ENCODE results near the gene OTOGL.

The OTOGL gene

DNA sequence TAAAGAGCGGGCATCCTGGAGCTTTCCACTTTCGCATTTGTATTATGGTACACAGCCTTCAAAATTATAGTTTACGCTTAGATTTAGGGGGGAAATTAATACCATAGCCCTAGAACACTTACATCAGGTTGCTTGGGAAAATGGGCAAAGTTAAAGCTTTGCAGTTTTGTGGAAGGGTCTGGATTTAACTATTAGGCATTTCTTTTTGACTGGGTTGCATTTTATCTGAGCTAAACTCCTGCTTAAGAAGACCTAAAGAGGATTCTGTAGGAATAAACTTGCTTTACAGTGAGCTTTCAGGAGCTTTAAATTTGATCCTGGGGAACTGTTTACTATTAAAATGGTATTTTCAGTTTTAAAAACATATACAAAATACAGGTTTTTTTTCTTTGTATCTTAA, 301.9 kb downstream of the OTOGL start:
- no peak for DNase-seq

DNA sequence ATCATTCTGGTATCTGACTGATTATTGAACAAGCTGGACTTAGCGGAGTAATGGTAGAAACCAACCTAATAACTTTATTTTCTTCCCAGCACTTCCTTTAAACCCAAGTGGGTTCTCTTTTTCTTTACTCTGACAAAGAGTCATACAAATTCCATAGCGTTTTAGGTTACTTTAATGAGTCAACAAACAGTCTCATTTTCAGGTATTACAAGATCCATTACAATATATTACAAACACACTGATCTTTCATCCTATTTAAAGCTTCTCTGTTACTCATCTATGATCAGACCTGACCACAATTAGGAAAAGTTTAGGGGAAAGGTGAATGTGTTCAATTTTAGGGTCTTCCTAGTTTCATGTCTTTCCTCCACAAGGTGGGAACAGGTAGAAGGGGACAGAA, 305.3 kb downstream of the OTOGL start:
- DNase-seq, result no peak

DNA sequence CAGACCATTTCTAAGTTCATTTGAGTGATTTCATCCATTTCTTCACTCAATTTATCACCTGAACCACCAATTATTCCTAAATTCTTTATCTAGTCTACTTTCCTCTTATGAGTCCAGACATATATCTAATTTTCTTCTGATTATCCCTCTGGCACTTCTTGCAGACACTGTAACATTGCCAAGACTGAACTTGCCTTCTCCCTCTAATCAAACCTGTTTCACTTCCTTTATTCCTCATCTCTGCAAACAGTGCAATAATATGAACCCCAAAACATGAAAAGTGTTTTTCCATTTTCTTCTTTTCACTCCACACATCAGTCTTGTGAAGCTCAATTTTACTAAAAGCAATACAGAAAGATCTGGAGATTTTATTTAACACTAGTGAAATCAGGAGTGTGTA, 306.9 kb downstream of the OTOGL start:
- DNase-seq, result no peak

DNA sequence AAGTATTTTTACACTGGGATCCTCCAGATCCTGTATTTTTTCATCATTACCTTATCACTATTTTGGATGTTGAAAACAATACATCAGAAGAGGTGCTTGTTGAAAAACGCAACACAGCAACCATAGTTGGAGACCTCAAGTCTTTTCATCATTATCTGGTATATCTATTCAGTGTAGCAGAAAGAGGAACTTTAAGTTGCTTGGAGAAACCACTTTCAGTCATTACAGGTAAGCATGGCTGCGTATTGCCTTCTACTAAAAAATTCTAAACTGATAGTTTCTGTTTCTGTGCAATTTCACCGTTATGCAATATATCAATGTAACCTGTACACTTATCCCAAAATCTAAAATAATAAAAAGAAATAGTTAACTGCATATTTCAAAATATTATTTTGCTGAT, 312.4 kb downstream of the OTOGL start:
- DNase-seq, result no peak

DNA sequence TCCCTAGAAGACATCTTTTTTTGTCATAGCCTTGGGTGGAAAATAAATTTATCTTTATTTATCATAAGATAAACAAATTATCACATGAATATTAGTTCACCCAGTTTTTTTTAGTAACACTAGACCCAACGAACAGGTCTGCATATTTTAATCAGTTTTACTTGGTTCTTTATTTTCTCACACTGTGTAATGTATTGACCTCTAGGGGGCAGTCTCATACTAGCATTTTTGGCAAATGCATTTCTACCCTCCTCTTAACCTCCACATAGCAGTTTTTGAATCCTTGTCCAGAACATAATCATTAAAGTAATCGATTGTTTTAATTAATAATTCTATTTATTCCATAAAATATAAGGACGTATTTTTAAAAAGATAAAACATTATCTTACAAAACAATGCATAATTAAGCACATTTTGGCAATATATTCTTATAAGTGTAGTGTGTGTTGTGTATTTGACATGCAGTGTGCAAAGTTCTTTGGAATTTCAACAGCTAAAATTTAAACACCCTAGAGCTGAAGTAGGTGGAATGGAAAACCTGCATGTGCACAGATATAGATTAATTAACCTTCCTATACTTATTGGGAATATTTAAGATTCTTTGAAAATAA, 313.1 kb downstream of the OTOGL start:
- peak; percentile 22 to 69 for DNase-seq

DNA sequence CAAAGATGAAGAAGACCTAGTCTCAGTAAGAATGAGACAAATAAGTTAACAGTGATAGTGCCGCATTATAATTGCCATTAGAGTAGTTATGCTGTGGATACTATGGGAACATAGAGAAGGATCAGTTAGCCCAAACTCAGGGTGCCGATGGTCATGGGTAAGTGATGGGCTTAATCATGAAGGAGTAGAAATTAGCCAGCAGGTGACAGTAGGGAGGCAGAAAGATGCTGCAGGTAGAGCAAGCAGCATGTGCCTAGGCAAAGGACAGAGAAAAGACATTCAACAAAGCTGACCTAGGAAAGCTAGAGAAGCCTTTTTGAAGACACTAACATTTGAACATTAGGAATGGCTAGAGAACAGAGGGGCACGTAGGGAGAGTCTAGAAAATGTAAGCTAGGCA, 314.1 kb downstream of the OTOGL start:
- DNase-seq, result no peak

DNA sequence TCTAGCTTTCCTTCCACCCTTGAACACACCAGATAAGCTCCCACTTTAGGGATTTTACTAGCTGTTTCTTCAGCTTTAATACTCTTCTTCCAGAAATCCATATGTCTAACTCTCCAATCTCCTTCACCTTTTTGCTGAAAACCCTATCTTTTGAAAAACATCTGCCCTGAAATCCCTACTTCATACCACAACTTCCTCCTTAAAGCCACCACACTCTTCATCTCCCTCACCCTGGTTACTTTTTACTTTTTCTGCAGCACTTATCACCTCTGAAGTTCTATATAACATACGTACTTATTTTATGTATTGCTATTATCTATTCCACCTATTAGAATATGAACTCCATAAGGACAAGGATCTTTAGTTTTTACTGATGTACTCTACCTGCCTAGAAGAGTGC, 316.1 kb downstream of the OTOGL start:
- no peak for DNase-seq

DNA sequence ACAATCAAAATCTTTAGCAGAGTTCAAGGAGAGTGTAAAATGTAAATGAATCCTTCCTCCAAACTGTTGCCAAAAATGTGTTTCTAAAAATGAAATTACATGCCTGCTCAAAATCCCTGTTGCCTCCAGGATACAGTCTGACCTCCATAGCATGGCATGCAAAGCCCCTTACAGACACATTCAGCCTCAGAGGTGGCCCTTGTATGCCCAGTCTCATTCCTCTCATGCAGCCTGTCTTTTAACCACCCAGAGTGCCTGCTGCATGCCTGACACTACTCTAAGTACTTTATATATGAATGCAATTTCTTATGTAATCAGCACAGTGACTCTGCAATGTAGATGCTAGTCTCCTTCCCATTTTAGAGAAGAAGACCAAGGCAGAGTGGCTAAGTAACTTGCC, 320.3 kb downstream of the OTOGL start:
- DNase-seq, result no peak

DNA sequence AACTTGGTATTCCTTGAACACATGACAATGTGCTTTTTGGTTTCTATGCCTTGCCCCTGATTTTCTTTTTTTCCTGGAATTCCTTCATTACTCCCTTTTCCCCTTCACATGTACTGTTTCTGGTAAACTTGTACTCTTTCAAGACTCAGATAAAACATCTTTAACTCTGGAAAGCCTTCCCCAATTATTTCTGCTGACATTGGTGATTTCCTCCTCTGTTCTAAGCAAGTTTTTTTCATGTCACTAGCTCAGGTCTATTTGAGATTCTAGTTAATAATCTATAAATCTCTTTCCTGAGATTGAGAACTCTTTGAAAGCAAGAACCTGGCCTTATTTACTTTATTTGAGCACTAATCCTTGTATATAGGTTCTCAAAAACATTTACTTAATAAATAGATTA, 320.7 kb downstream of the OTOGL start:
- no peak for DNase-seq

DNA sequence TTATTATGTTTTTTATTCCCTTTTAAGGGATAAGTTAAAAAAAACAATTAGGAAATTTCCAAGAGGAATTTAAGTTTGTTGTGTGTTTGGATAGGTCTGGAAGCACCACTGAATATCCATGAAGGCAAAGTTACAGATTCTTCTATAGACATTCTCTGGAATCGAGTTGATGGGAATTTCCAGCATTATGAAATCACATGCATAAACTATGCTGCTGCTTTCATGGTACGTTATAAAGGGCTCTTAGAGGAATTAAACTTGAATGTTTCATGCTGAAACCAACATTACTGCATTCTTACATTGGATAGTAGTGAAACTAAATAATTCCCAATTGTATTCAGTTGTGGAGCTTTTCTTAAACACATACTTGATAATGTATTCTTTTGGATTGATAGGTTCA, 323.2 kb downstream of the OTOGL start:
- no peak for DNase-seq
